Measurements from ENCODE around the gene FREY1. TPM values are rescaled to one million over a fixed set of nuclear protein-coding genes. Genes with fewer than 3 reads are reported as not detected.

The FREY1 gene
- polyA plus RNA-seq, 3 donors = 0.37 TPM; not detected in 2

DNA sequence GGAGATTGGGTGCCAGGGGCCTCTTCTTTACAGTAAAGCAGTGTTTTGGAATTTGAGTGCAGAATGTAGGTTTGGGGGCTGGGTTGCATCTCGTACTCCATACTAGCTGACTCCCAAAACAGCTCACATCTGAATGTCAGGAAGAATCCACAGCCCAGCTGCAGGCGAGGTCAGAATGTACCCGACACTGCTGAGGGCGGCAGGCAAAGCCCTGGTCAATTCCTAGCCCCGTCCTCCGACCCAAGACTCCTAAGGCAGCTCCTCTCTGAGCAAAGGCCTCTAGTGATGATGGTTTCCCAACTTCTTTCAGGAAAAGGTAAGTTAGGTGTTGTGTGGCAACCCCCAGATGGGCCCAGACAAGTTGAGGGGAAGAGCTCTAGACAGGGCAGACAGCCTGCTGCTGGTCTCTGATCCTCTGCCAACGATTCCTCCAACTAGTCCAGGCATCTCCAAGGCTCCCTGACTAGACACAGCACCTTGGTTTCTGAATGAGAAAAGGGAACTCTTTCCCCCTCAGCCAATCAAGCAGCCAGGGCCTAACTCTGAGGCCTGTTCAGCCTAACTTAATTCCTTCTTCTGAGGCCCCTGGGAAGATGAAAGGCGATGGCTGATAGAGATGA is 24.0 kb upstream of the FREY1 start:
- Mint-ChIP-seq H3K9me3 (no peaks in the 10 kb centered on the region), H3K4me1 (peaks cover 75% of the 10 kb centered on the region), H3K27me3 (ENCODE audit: low read depth in 3 of 3) (no peaks in the 10 kb centered on the region), H3K27ac (peak overlapping the region; percentile 48 to 86 (median 78)), H3K36me3 (peaks cover 35 to 60% of the 10 kb centered on the region in 2 donors), H3K4me3 (no peak overlapping the region)
- Histone ChIP-seq H3K27me3 (ENCODE audit: control insufficient read depth in 2 of 2, insufficient read depth in 2 of 2, low read length in 2 of 2) (no peaks in the 10 kb centered on the region), H3K9ac (ENCODE audit: insufficient read depth, low read length, poor library complexity, severe bottlenecking) (peak overlapping the region; percentile 42), H4K20me1 (ENCODE audit: insufficient read depth, low read length) (peaks cover 60% of the 10 kb centered on the region), H3K4me3 (replicated peaks in 1 of 3; ENCODE audit: low read depth in 2 of 3, low read length in 3 of 3) (no peak overlapping the region), H3K4me1 (ENCODE audit: control insufficient read depth in 1 of 2, insufficient read depth in 2 of 2, low read length in 2 of 2) (peaks cover 68 to 69% of the 10 kb centered on the region in 2 donors), H3K79me2 (ENCODE audit: insufficient read depth, low read length) (peaks cover 38% of the 10 kb centered on the region), H2AFZ (ENCODE audit: insufficient read depth, low read depth, low read length, poor library complexity, severe bottlenecking) (no peak overlapping the region), H3K36me3 (replicated peaks in 1 of 2; ENCODE audit: control insufficient read depth in 1 of 2, insufficient read depth in 2 of 2, low read length in 2 of 2) (peaks cover 30 to 41% of the 10 kb centered on the region in 2 donors), H3K9me3 (replicated peaks in 1 of 2; ENCODE audit: control insufficient read depth in 1 of 2, insufficient read depth in 1 of 2, low read length in 2 of 2) (no peaks in the 10 kb centered on the region), H3K4me2 (replicated peaks; ENCODE audit: extremely low read depth, low read length, poor library complexity, severe bottlenecking) (no peak overlapping the region), H3K27ac (ENCODE audit: low read depth in 1 of 2, low read length in 2 of 2) (peak overlapping the region; percentile 39 to 50)
- intact Hi-C loops (cut with micrococcal nuclease) = no loop called here
- WGBS (ENCODE audit: insufficient coverage) = 83% methylated on average over 6 of the region's 8 CpGs
- no peak for DNase-seq
- TF ChIP-seq CTCF (IDR thresholded peaks at IDR 0.05) = no peak

GRCh38 chr11:45930031-45930794 is 23.1 kb upstream of the FREY1 start:
- no peak overlapping the region for H3K9ac ChIP-seq (ENCODE audit: insufficient read depth, low read length, poor library complexity, severe bottlenecking)
- H3K4me3 Mint-ChIP-seq = peak overlapping the region; percentile 16 to 33
- H3K4me1 Mint-ChIP-seq = peaks cover 67% of the 10 kb centered on the region
- H3K27ac Mint-ChIP-seq = peak overlapping the region in 6 of 7 donors; percentile 72 to 83 (median 79)
- H3K4me2 ChIP-seq (replicated peaks; ENCODE audit: extremely low read depth, low read length, poor library complexity, severe bottlenecking) = peak overlapping the region; percentile 12
- H3K27ac ChIP-seq (ENCODE audit: low read depth in 1 of 2, low read length in 2 of 2) = peak overlapping the region; percentile 38 to 56
- peaks cover 38% of the 10 kb centered on the region for H3K79me2 ChIP-seq (ENCODE audit: insufficient read depth, low read length)
- no peak overlapping the region for H2AFZ ChIP-seq (ENCODE audit: insufficient read depth, low read depth, low read length, poor library complexity, severe bottlenecking)
- peaks cover 55% of the 10 kb centered on the region for H4K20me1 ChIP-seq (ENCODE audit: insufficient read depth, low read length)
- H3K4me3 ChIP-seq (replicated peaks in 1 of 3; ENCODE audit: low read depth in 2 of 3, low read length in 3 of 3) = no peak overlapping the region
- H3K27me3 Mint-ChIP-seq (ENCODE audit: low read depth in 3 of 3) = peaks cover 0 to 3% (median 0%) of the 10 kb centered on the region in 3 donors
- no peaks in the 10 kb centered on the region for H3K9me3 ChIP-seq (replicated peaks in 1 of 2; ENCODE audit: control insufficient read depth in 1 of 2, insufficient read depth in 1 of 2, low read length in 2 of 2)
- H3K9me3 Mint-ChIP-seq = no peaks in the 10 kb centered on the region
- H3K36me3 ChIP-seq (replicated peaks in 1 of 2; ENCODE audit: control insufficient read depth in 1 of 2, insufficient read depth in 2 of 2, low read length in 2 of 2) = peaks cover 25 to 33% of the 10 kb centered on the region in 2 donors
- H3K4me1 ChIP-seq (ENCODE audit: control insufficient read depth in 1 of 2, insufficient read depth in 2 of 2, low read length in 2 of 2) = peaks cover 60% of the 10 kb centered on the region in 2 donors
- intact Hi-C loops (cut with micrococcal nuclease) = no loop called here
- H3K36me3 Mint-ChIP-seq = peaks cover 30 to 52% of the 10 kb centered on the region in 2 donors
- no peak for TF ChIP-seq CTCF (IDR thresholded peaks at IDR 0.05)
- 55% methylated on average over 14 of the region's 14 CpGs for WGBS (ENCODE audit: insufficient coverage)
- DNase-seq = peak in 2 of 3 donors; percentile 20 to 37
- no peaks in the 10 kb centered on the region for H3K27me3 ChIP-seq (ENCODE audit: control insufficient read depth in 2 of 2, insufficient read depth in 2 of 2, low read length in 2 of 2)
